Smooth muscle cell (in vitro differentiated cells): ENCODE results near the gene XCR1. TPM values are rescaled to one million over a fixed set of nuclear protein-coding genes. Genes with fewer than 3 reads are reported as not detected.

Experiments
- DNase-seq: peaks from one replicate; lab custom pipeline; 2025; ENCODE audit not compliant: unreplicated experiment; lab: John Stamatoyannopoulos, UW
- H2AFZ ChIP-seq: fragments of 200-600 bp; sonication (generic); 2 replicates; pipeline ENCODE4 v1.6.0; 2016; ENCODE audit warnings: antibody characterized with exemption, low read depth, mild to moderate bottlenecking
- H3F3A ChIP-seq: fragments of 200-600 bp; sonication (generic); 2 replicates; pipeline ENCODE4 v1.6.0; 2017; ENCODE audit warnings: antibody characterized with exemption, low read depth
- H3K27ac ChIP-seq: fragments of 200-600 bp; sonication (generic); 2 replicates; pipeline ENCODE4 v1.5.1; 2016; ENCODE audit warnings: low read depth, mild to moderate bottlenecking
- H3K27me3 ChIP-seq: fragments of 200-600 bp; sonication (generic); 2 replicates; pipeline ENCODE4 v1.6.1; 2016; ENCODE audit warnings: low read depth, mild to moderate bottlenecking
- H3K36me3 ChIP-seq: fragments of 200-600 bp; sonication (generic); 2 replicates; pipeline ENCODE4 v1.5.1; 2016; ENCODE audit warnings: low read depth
- H3K4me1 ChIP-seq: fragments of 200-600 bp; sonication (generic); 2 replicates; pipeline ENCODE4 v1.5.1; 2016; ENCODE audit warnings: low read depth
- H3K4me2 ChIP-seq: fragments of 200-600 bp; sonication (generic); 2 replicates; pipeline ENCODE4 v1.6.0; 2016; ENCODE audit warnings: mild to moderate bottlenecking
- H3K4me3 ChIP-seq: fragments of 200-600 bp; sonication (generic); 2 replicates; pipeline ENCODE4 v1.5.1; 2016; ENCODE audit warnings: mild to moderate bottlenecking
- H3K79me2 ChIP-seq: fragments of 200-600 bp; sonication (generic); 2 replicates; pipeline ENCODE4 v1.6.0; 2016; ENCODE audit warnings: low read depth, mild to moderate bottlenecking
- H3K9ac ChIP-seq: fragments of 200-600 bp; sonication (generic); 2 replicates; pipeline ENCODE4 v1.6.0; 2016; ENCODE audit warnings: low read depth
- H3K9me3 ChIP-seq: fragments of 200-600 bp; sonication (generic); replicated peaks from 2 replicates; pipeline ENCODE4 v1.5.1; 2016; ENCODE audit warnings: low read depth
- H4K20me1 ChIP-seq: fragments of 200-600 bp; sonication (generic); 2 replicates; pipeline ENCODE4 v1.6.0; 2016; ENCODE audit warnings: low read depth
- CTCF ChIP-seq: fragments of 200-600 bp; sonication (generic); IDR thresholded peaks from 2 replicates; pipeline ENCODE4 v1.5.1; 2017; ENCODE audit warnings: borderline replicate concordance, mild to moderate bottlenecking, antibody characterized with exemption; ENCODE audit not compliant: insufficient read depth, poor library complexity, severe bottlenecking
- WGBS: methylation state at CpG from one replicate; pipeline ENCODE4 v1.1.7; 2016; ENCODE audit warnings: low lambda C conversion rate; 5-methylcytosine and 5-hydroxymethylcytosine counted together
- polyA plus RNA-seq: library from polyadenylated mRNA; unstranded; fragments of >200 nt; fragmentation: Nextera tagmentation; extraction: Ambion mirVana; gene quantifications from 2 replicates; pipeline ENCODE4 v1.2.1, GENCODE V29; 2016
- total RNA-seq: library from RNA; depleted of rRNA; stranded (reverse); fragments of >200 nt; gene quantifications from 2 replicates; pipeline ENCODE4 v1.2.3, GENCODE V29; 2014

Gene XCR1
- total and polyA plus RNA-seq, 2 experiments from 2014 or later = 0.76 TPM; not detected in 1

- Histone ChIP-seq H3K4me2 (peak overlapping the region; percentile 49), H3K27me3 (no peaks in the 10 kb centered on the region), H4K20me1 (no peaks in the 10 kb centered on the region), H3K27ac (peak overlapping the region; percentile 93), H3F3A (peaks cover 15% of the 10 kb centered on the region), H3K4me3 (no peak overlapping the region), H3K9me3 (no peaks in the 10 kb centered on the region), H3K9ac (peak overlapping the region; percentile 37), H3K79me2 (no peaks in the 10 kb centered on the region), H2AFZ (no peak overlapping the region), H3K36me3 (no peaks in the 10 kb centered on the region), H3K4me1 (peaks cover 13% of the 10 kb centered on the region)
- TF ChIP-seq CTCF = no peak
- no peak for DNase-seq
- 23% methylated on average over 2 of the region's 2 CpGs for WGBS
These were observed 38.5 kb downstream of the XCR1 start for GRCh38 chr3:45988804-45989203.

GRCh38 chr3:45988362-45988761, 38.9 kb downstream of the XCR1 start:
- no peak for TF ChIP-seq CTCF
- Histone ChIP-seq H4K20me1 (no peaks in the 10 kb centered on the region), H3K9me3 (no peaks in the 10 kb centered on the region), H3K79me2 (no peaks in the 10 kb centered on the region), H3K4me1 (peaks cover 13% of the 10 kb centered on the region), H3K36me3 (no peaks in the 10 kb centered on the region), H3K27me3 (no peaks in the 10 kb centered on the region), H3K27ac (peak overlapping the region; percentile 93), H2AFZ (no peak overlapping the region), H3F3A (peaks cover 15% of the 10 kb centered on the region), H3K4me3 (no peak overlapping the region), H3K9ac (peak overlapping the region; percentile 37), H3K4me2 (peak overlapping the region; percentile 49)
- 75% methylated on average over 4 of the region's 4 CpGs for WGBS
- no peak for DNase-seq

- peak overlapping the region; percentile 24 for H3K9ac ChIP-seq
- peaks cover 13% of the 10 kb centered on the region for H3K4me1 ChIP-seq
- H3K9me3 ChIP-seq = no peaks in the 10 kb centered on the region
- H3K36me3 ChIP-seq = no peaks in the 10 kb centered on the region
- WGBS = 62% methylated on average over 8 of the region's 8 CpGs
- H3F3A ChIP-seq = peaks cover 15% of the 10 kb centered on the region
- H3K4me2 ChIP-seq = peak overlapping the region; percentile 61
- no peaks in the 10 kb centered on the region for H3K27me3 ChIP-seq
- H4K20me1 ChIP-seq = no peaks in the 10 kb centered on the region
- no peak for TF ChIP-seq CTCF
- no peak for DNase-seq
- H2AFZ ChIP-seq = peak overlapping the region; percentile 26
- H3K4me3 ChIP-seq = no peak overlapping the region
- H3K79me2 ChIP-seq = no peaks in the 10 kb centered on the region
- peak overlapping the region; percentile 93 for H3K27ac ChIP-seq
These were observed 39.7 kb downstream of the XCR1 start for GRCh38 chr3:45987368-45988291.
